ENCODE measurements around the gene ATP6V1G2.

The ATP6V1G2 gene

DNA sequence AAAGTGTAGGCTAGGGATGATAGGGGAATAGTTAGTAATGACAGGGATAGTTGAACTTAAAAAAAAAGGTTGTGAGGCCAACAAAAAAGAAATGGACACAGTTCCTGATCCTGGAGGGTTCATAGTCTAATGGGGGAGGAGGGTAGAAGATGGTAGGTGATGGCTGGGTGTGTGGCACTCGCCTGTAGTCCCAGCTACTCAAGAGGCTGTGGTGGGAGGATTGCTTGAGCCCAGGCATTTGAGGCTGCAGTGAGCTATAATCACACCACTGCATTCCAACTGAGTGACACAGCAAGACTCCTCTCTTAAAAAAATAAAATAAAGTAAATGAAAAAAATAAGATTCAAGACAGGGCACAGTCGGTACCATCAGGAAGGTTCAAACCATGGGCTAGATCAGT is 50.8 kb downstream of the ATP6V1G2 start:
- DNase-seq (ENCODE audit: low spot score) = no peak
- in situ Hi-C loops (cut with MboI; ENCODE audit: low pct_unique_long_range_greater_than_20kb, low sequenced_read_pairs, unreplicated experiment) = no loop called here
- TF ChIP-seq, protein P1, sequence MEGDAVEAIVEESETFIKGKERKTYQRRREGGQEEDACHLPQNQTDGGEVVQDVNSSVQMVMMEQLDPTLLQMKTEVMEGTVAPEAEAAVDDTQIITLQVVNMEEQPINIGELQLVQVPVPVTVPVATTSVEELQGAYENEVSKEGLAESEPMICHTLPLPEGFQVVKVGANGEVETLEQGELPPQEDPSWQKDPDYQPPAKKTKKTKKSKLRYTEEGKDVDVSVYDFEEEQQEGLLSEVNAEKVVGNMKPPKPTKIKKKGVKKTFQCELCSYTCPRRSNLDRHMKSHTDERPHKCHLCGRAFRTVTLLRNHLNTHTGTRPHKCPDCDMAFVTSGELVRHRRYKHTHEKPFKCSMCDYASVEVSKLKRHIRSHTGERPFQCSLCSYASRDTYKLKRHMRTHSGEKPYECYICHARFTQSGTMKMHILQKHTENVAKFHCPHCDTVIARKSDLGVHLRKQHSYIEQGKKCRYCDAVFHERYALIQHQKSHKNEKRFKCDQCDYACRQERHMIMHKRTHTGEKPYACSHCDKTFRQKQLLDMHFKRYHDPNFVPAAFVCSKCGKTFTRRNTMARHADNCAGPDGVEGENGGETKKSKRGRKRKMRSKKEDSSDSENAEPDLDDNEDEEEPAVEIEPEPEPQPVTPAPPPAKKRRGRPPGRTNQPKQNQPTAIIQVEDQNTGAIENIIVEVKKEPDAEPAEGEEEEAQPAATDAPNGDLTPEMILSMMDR (IDR thresholded peaks at IDR 0.05; ENCODE audit: extremely low read depth, insufficient read depth, missing control alignments) = no peak

All from GM13977 (cell line).